OCI-LY3 (cell line): ENCODE results near the gene SLC25A13.
"Not testable (repeated sequence)": the region's sequence is repeated elsewhere in the genome, so short reads cannot be mapped to it uniquely, and the experiment has no call there.

Source experiments
- H2AFZ ChIP-seq: fragments of 200-600, 300-600 bp; shearing (Covaris generic); 2 replicates; pipeline ENCODE4 v1.6.0; 2014; ENCODE audit warnings: antibody characterized with exemption, low read depth, low read length
- H3K27ac ChIP-seq: fragments of 200-600, 300-600 bp; sonication (generic); 2 replicates; pipeline ENCODE4 v1.5.1; 2014; ENCODE audit warnings: mild to moderate bottlenecking, low read length, moderate library complexity, mixed read lengths
- H3K27me3 ChIP-seq: fragments of 200-600, 300-600 bp; sonication (generic); 2 replicates; pipeline ENCODE4 v1.6.1; 2014; ENCODE audit warnings: low read depth, low read length, mixed read lengths
- H3K36me3 ChIP-seq: fragments of 200-600, 300-600 bp; sonication (generic); replicated peaks from 2 replicates; pipeline ENCODE3; 2014; ENCODE audit warnings: low read depth, low read length, mixed read lengths
- H3K4me1 ChIP-seq: fragments of 300-600, 200-600 bp; sonication (generic); 2 replicates; pipeline ENCODE4 v1.6.1; 2014; ENCODE audit warnings: low read length, mixed read lengths
- H3K4me2 ChIP-seq: fragments of 200-600, 300-600 bp; sonication (generic); 2 replicates; pipeline ENCODE4 v1.6.1; 2014; ENCODE audit warnings: low read length, mixed read lengths
- H3K4me3 ChIP-seq: fragments of 300-600, 200-600 bp; sonication (generic); 2 replicates; pipeline ENCODE4 v1.5.1; 2014; ENCODE audit warnings: antibody characterized with exemption, mild to moderate bottlenecking, low read length, moderate library complexity
- H3K79me2 ChIP-seq: fragments of 300-600, 200-600 bp; shearing (Covaris generic); 2 replicates; pipeline ENCODE4 v1.6.1; 2014; ENCODE audit warnings: mild to moderate bottlenecking, low read length, mixed read lengths
- H3K9ac ChIP-seq: fragments of 300-600, 200-600 bp; shearing (Covaris generic); 2 replicates; pipeline ENCODE4 v1.6.0; 2014; ENCODE audit warnings: mild to moderate bottlenecking, low read length, moderate library complexity
- H3K9me3 ChIP-seq: fragments of 200-600, 300-600 bp; shearing (Covaris generic); 2 replicates; pipeline ENCODE4 v1.6.1; 2014; ENCODE audit warnings: low read length, mixed read lengths; ENCODE audit not compliant: insufficient read depth
- H4K20me1 ChIP-seq: fragments of 200-600, 300-600 bp; sonication (generic); 2 replicates; pipeline ENCODE4 v1.6.1; 2016; ENCODE audit warnings: low read length, mixed read lengths; ENCODE audit not compliant: insufficient read depth
- EZH2phosphoT487 ChIP-seq: fragments of 200-600 bp; shearing (Covaris generic); IDR thresholded peaks from 2 replicates; pipeline ENCODE4 v1.6.1; 2018; ENCODE audit warnings: antibody characterized with exemption, mixed run types, low read depth
- TF ChIP-seq, protein P1 (sequence below): fragments of 200-600, 300-600 bp; sonication (generic); IDR thresholded peaks from 2 replicates; pipeline ENCODE4 v1.5.1; 2014; ENCODE audit warnings: antibody characterized with exemption, low read length, low read depth

The SLC25A13 gene

DNA sequence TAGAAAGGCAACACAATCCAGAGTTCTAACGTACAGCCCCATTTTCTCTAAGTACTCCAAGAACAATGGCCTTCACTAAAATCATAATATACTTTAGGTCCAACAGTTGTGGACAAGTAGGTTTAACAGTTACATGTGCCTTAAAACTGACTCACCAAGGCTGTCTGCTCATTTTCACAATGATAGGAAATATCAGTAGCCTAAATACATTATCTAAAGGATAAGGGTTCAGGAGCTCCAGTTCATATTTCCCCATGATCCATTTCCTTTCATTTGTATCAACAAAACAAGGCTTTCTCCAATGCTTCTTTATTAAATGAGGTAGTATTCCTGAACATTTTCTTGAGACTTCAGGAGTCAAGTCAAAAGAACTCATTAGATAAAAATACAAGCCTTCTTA is 164.0 kb downstream of the SLC25A13 start:
- no peak for TF ChIP-seq EZH2phosphoT487
- TF ChIP-seq, protein P1, sequence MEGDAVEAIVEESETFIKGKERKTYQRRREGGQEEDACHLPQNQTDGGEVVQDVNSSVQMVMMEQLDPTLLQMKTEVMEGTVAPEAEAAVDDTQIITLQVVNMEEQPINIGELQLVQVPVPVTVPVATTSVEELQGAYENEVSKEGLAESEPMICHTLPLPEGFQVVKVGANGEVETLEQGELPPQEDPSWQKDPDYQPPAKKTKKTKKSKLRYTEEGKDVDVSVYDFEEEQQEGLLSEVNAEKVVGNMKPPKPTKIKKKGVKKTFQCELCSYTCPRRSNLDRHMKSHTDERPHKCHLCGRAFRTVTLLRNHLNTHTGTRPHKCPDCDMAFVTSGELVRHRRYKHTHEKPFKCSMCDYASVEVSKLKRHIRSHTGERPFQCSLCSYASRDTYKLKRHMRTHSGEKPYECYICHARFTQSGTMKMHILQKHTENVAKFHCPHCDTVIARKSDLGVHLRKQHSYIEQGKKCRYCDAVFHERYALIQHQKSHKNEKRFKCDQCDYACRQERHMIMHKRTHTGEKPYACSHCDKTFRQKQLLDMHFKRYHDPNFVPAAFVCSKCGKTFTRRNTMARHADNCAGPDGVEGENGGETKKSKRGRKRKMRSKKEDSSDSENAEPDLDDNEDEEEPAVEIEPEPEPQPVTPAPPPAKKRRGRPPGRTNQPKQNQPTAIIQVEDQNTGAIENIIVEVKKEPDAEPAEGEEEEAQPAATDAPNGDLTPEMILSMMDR, result no peak
- no peaks in the 10 kb centered on the region for H3K9me3 ChIP-seq
- no peaks in the 10 kb centered on the region for H3K4me1 ChIP-seq
- no peak overlapping the region for H3K4me3 ChIP-seq
- no peaks in the 10 kb centered on the region for H3K79me2 ChIP-seq
- no peaks in the 10 kb centered on the region for H4K20me1 ChIP-seq
- no peak overlapping the region for H3K9ac ChIP-seq
- H3K4me2 ChIP-seq, result no peak overlapping the region
- H3K27me3 ChIP-seq, result no peaks in the 10 kb centered on the region
- no peak overlapping the region for H3K27ac ChIP-seq
- H3K36me3 ChIP-seq, result peaks cover 14% of the 10 kb centered on the region
- H2AFZ ChIP-seq, result no peak overlapping the region

DNA sequence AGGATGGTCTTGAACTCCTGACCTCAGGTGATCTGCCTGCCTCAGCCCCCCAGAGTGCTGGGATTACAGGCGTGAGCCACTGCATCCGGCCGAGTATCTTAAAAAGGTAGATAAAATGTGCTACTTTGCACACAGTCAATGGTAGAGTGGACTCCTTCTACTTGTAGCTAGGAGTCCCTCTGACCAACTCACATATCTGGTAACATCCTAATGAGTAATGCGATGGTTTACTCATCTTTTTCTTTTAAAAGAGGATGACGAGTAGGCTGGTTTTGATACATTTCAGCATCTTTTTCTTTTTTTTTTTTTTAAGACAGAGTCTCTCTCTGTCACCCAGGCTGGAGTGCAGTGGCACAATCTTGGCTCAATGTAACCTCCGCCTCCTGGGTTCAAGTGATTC is 167.4 kb downstream of the SLC25A13 start:
- not testable (repeated sequence) for H3K9ac ChIP-seq, H3K4me2 ChIP-seq, H2AFZ ChIP-seq, H3K79me2 ChIP-seq, H3K9me3 ChIP-seq, H3K27ac ChIP-seq, H3K4me3 ChIP-seq, H4K20me1 ChIP-seq, H3K27me3 ChIP-seq, H3K4me1 ChIP-seq
- peaks cover 13% of the 10 kb centered on the region for H3K36me3 ChIP-seq

DNA sequence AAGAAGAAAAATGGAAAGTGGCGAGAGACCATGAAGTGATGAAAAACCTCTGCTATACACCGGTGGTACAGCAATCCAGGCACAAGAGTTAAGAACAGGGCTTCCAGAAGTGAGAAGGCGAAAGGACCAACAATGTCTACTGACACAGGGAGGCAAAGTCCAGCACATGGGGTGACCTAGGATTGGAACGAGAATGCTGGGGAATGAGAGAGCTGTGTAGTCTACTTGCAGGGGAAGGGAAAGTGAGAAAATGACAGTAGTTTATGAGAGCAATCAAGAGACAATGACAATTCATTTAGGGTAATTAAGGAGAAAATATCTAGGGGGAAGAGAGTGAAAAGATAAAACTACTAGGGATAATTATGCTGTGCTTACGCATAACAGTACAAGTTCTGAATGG is 169.2 kb downstream of the SLC25A13 start:
- no peaks in the 10 kb centered on the region for H3K79me2 ChIP-seq
- H3K27me3 ChIP-seq, result no peaks in the 10 kb centered on the region
- H3K4me2 ChIP-seq, result no peak overlapping the region
- no peak for TF ChIP-seq EZH2phosphoT487
- TF ChIP-seq, protein P1, result no peak
- no peaks in the 10 kb centered on the region for H3K4me1 ChIP-seq
- H3K27ac ChIP-seq, result no peak overlapping the region
- H4K20me1 ChIP-seq, result no peaks in the 10 kb centered on the region
- no peak overlapping the region for H3K9ac ChIP-seq
- H3K4me3 ChIP-seq, result no peak overlapping the region
- peaks cover 18% of the 10 kb centered on the region for H3K36me3 ChIP-seq
- H3K9me3 ChIP-seq, result no peaks in the 10 kb centered on the region
- H2AFZ ChIP-seq, result no peak overlapping the region

DNA sequence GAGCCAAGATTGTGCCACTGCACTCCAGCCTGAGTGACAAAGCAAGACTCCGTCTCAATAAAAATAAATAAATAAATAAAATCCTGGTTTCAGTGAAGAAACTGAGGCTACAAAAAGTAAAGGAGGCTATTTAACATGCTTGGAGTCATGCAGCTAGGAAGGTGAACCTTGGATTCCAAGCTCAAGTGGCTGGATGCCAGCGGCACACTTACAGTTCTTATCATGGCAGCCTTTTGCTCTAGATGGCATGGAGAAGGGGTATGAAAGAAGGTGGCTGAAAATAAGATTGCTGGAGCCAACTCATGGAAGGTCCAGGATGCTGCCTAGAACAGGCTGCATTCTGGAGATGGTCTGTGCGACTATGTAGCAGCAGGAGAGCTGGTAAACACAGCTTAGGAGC is 170.0 kb downstream of the SLC25A13 start:
- Histone ChIP-seq H3K36me3 (peaks cover 14% of the 10 kb centered on the region), H3K9me3 (no peaks in the 10 kb centered on the region), H3K79me2 (no peaks in the 10 kb centered on the region), H3K4me3 (no peak overlapping the region), H2AFZ (no peak overlapping the region), H3K4me2 (no peak overlapping the region), H4K20me1 (no peaks in the 10 kb centered on the region), H3K27me3 (no peaks in the 10 kb centered on the region), H3K27ac (no peak overlapping the region), H3K4me1 (no peaks in the 10 kb centered on the region), H3K9ac (no peak overlapping the region)
- TF ChIP-seq, protein P1, result no peak
- no peak for TF ChIP-seq EZH2phosphoT487

DNA sequence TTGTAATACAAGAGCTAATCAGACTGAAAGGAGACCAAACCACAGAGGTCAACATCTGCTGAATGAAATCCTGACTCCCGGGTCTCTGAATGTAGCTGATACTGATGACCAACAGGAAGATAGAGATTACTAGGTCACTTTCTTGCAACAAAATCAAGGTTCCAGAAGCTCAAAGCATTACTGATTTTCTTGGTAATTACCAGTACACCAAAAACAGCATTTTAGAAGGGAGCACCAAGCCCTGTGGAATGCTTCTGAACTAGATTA is 177.7 kb downstream of the SLC25A13 start:
- Histone ChIP-seq H2AFZ (no peak overlapping the region), H3K4me1 (no peaks in the 10 kb centered on the region), H3K27me3 (no peaks in the 10 kb centered on the region), H4K20me1 (peaks cover 3% of the 10 kb centered on the region; the same call in 1 of the 2 replicates), H3K27ac (no peak overlapping the region), H3K9me3 (no peaks in the 10 kb centered on the region), H3K79me2 (no peaks in the 10 kb centered on the region), H3K4me3 (no peak overlapping the region), H3K36me3 (peaks cover 26% of the 10 kb centered on the region), H3K4me2 (no peak overlapping the region), H3K9ac (no peak overlapping the region)
- TF ChIP-seq, protein P1, result no peak
- no peak for TF ChIP-seq EZH2phosphoT487
